IMR-90 (cell line): ENCODE results near the gene CARMIL1. TPM values are rescaled to one million over a fixed set of nuclear protein-coding genes. Genes with fewer than 3 reads are reported as not detected.

Experiments
- ATAC-seq: fragments of 200-7000 bp; cut with Tn5 transposase; 2 replicates; pipeline ENCODE4 v1.9.1; 2020; ENCODE audit warnings: low read depth, mild to moderate bottlenecking, moderate library complexity
- BruUV-seq: library from RNA; stranded (reverse); fragments of 400-500 nt; replicated peaks from 2 replicates; lab custom pipeline; 2021; lab: Mats Ljungman, UMichigan
- CTCF ChIA-PET: fragments of 300-600 bp; formaldehyde crosslinking; extraction: SDS; loops from one replicate; lab custom pipeline; 2021; ENCODE audit warnings: antibody characterized with exemption; lab: Yijun Ruan, JAX
- POLR2A ChIA-PET: fragments of 300-600 bp; sonication (Branson Sonifier 250); formaldehyde crosslinking; loops from one replicate; lab custom pipeline; 2022; ENCODE audit warnings: antibody characterized with exemption; ENCODE audit not compliant: unreplicated experiment; lab: Charles Lee
- DNase-seq: peaks from one replicate; pipeline ENCODE4 v3.0.0; 2013
- H2AFZ ChIP-seq: replicated peaks from 2 replicates; pipeline ENCODE3; 2013; ENCODE audit warnings: low read length, mild to moderate bottlenecking; ENCODE audit not compliant: poor library complexity
- H2AK5ac ChIP-seq: 2 replicates; pipeline ENCODE4 v1.6.1; 2013; ENCODE audit warnings: low read depth, low read length, inconsistent platforms
- H2AK9ac ChIP-seq: replicated peaks from 2 replicates; pipeline ENCODE3; 2013; ENCODE audit warnings: mild to moderate bottlenecking, low read depth, low read length, moderate library complexity; ENCODE audit not compliant: poor library complexity
- H2BK120ac ChIP-seq: 2 replicates; pipeline ENCODE4 v1.6.1; 2013; ENCODE audit warnings: low read depth, low read length, inconsistent platforms
- H2BK15ac ChIP-seq: 3 replicates; pipeline ENCODE4 v1.6.1; 2013; ENCODE audit warnings: low read depth, low read length, inconsistent platforms
- H2BK20ac ChIP-seq: 2 replicates; pipeline ENCODE4 v1.6.1; 2013; ENCODE audit warnings: low read depth, mild to moderate bottlenecking, inconsistent platforms, low read length, moderate library complexity
- H2BK5ac ChIP-seq: 2 replicates; pipeline ENCODE4 v1.6.1; 2013; ENCODE audit warnings: mild to moderate bottlenecking, low read depth, low read length, inconsistent platforms; ENCODE audit not compliant: poor library complexity, severe bottlenecking
- H3K14ac ChIP-seq: replicated peaks from 2 replicates; pipeline ENCODE4 v1.6.1; 2013; ENCODE audit warnings: low read depth, low read length, inconsistent platforms
- H3K18ac ChIP-seq: 2 replicates; pipeline ENCODE4 v1.6.1; 2013; ENCODE audit warnings: low read depth, low read length, control low read depth
- H3K23ac ChIP-seq: 2 replicates; pipeline ENCODE4 v1.6.1; 2013; ENCODE audit warnings: low read depth, low read length, inconsistent platforms
- H3K27ac ChIP-seq: 2 replicates; pipeline ENCODE4 v1.5.1; 2013; ENCODE audit warnings: mild to moderate bottlenecking, control low read depth, low read length; ENCODE audit not compliant: insufficient read depth
- H3K27me3 ChIP-seq: 2 replicates; pipeline ENCODE4 v1.6.1; 2013; ENCODE audit warnings: low read length; ENCODE audit not compliant: control insufficient read depth, insufficient read depth
- H3K36me3 ChIP-seq: 2 replicates; pipeline ENCODE4 v1.6.1; 2013; ENCODE audit warnings: low read length, mixed read lengths; ENCODE audit not compliant: control insufficient read depth, insufficient read depth
- H3K4ac ChIP-seq: 2 replicates; pipeline ENCODE4 v1.6.1; 2013; ENCODE audit warnings: low read depth, low read length, inconsistent platforms
- H3K4me1 ChIP-seq: 2 replicates; pipeline ENCODE4 v1.6.1; 2013; ENCODE audit warnings: low read length, mixed read lengths; ENCODE audit not compliant: control insufficient read depth, insufficient read depth
- H3K4me2 ChIP-seq: 2 replicates; pipeline ENCODE4 v1.6.1; 2013; ENCODE audit warnings: low read depth, mild to moderate bottlenecking, control low read depth, low read length, moderate library complexity
- H3K4me3 ChIP-seq: 2 replicates; pipeline ENCODE4 v1.5.1; 2013; ENCODE audit warnings: low read depth, mild to moderate bottlenecking, control low read depth, low read length, moderate library complexity; ENCODE audit not compliant: insufficient read depth
- H3K56ac ChIP-seq: 2 replicates; pipeline ENCODE4 v1.6.1; 2013; ENCODE audit warnings: low read length, inconsistent platforms; ENCODE audit not compliant: insufficient read depth; ENCODE audit errors: extremely low read depth
- H3K79me1 ChIP-seq, 2 experiments: 2 replicates each; pipeline ENCODE4 v1.6.1; 2013; ENCODE audit warnings: low read length in 2 of 2, inconsistent platforms in 1 of 2, low read depth in 1 of 2
- H3K9ac ChIP-seq: 2 replicates; pipeline ENCODE4 v1.6.1; 2013; ENCODE audit warnings: low read depth, low read length, control low read depth
- H3K9me1 ChIP-seq: 2 replicates; pipeline ENCODE4 v1.6.1; 2013; ENCODE audit warnings: low read length, inconsistent platforms; ENCODE audit not compliant: insufficient read depth
- H3K9me3 ChIP-seq: 2 replicates; pipeline ENCODE4 v1.6.1; 2013; ENCODE audit warnings: low read length; ENCODE audit not compliant: control insufficient read depth, insufficient read depth
- H4K20me1 ChIP-seq: 2 replicates; pipeline ENCODE4 v1.6.1; 2013; ENCODE audit warnings: low read length, inconsistent platforms; ENCODE audit not compliant: insufficient read depth
- H4K5ac ChIP-seq: 2 replicates; pipeline ENCODE4 v1.6.1; 2013; ENCODE audit warnings: mild to moderate bottlenecking, low read depth, low read length, control low read depth
- H4K8ac ChIP-seq, 2 experiments: 2 replicates each; pipeline ENCODE4 v1.6.1; 2013; ENCODE audit warnings: low read depth in 2 of 2, low read length in 2 of 2, control low read depth in 1 of 2, inconsistent platforms in 1 of 2
- H4K91ac ChIP-seq: 2 replicates; pipeline ENCODE4 v1.6.1; 2013; ENCODE audit warnings: low read depth, low read length, inconsistent platforms; ENCODE audit not compliant: insufficient read depth
- BHLHE40 ChIP-seq: fragments of 150-350 bp; IDR thresholded peaks from 2 replicates; pipeline ENCODE4 v1.6.1; 2016; ENCODE audit warnings: mild to moderate bottlenecking, low read depth, low read length
- CEBPB ChIP-seq: IDR thresholded peaks from 2 replicates; pipeline ENCODE4 v1.6.1; 2012; ENCODE audit warnings: low read depth, low read length, improper control_type of control experiment
- CHD1 ChIP-seq: IDR thresholded peaks from 2 replicates; pipeline ENCODE4 v1.6.1; 2012; ENCODE audit warnings: low read depth, low read length, improper control_type of control experiment
- CTCF ChIP-seq: conservative IDR thresholded peaks from 2 replicates; pipeline ENCODE4 v1.5.1; 2012; ENCODE audit warnings: mild to moderate bottlenecking, low read depth, low read length, improper control_type of control experiment
- ELK1 ChIP-seq: fragments of 150-350 bp; IDR thresholded peaks from 2 replicates; pipeline ENCODE4 v1.6.1; 2016; ENCODE audit warnings: low read depth, mild to moderate bottlenecking, low read length, moderate library complexity, borderline replicate concordance
- FOS ChIP-seq: fragments of 150-350 bp; IDR thresholded peaks from 2 replicates; pipeline ENCODE4 v1.6.1; 2016; ENCODE audit warnings: low read depth, low read length
- MAZ ChIP-seq: IDR thresholded peaks from 2 replicates; pipeline ENCODE4 v1.6.1; 2012; ENCODE audit warnings: low read depth, mild to moderate bottlenecking, low read length, improper control_type of control experiment, moderate library complexity, borderline replicate concordance
- MXI1 ChIP-seq: IDR thresholded peaks from 2 replicates; pipeline ENCODE4 v1.6.1; 2012; ENCODE audit warnings: low read depth, mild to moderate bottlenecking, low read length, moderate library complexity, borderline replicate concordance
- NFE2L2 ChIP-seq: fragments of 150-350 bp; IDR thresholded peaks from 2 replicates; pipeline ENCODE4 v1.6.1; 2016; ENCODE audit warnings: low read depth, mild to moderate bottlenecking, low read length
- POLR2A ChIP-seq: IDR thresholded peaks from 2 replicates; pipeline ENCODE4 v1.6.1; 2012; ENCODE audit warnings: mild to moderate bottlenecking, low read depth, low read length
- RAD21 ChIP-seq: IDR thresholded peaks from 2 replicates; pipeline ENCODE4 v1.6.1; 2012; ENCODE audit warnings: low read length, improper control_type of control experiment
- RCOR1 ChIP-seq: IDR thresholded peaks from 2 replicates; pipeline ENCODE4 v1.6.1; 2012; ENCODE audit warnings: mild to moderate bottlenecking, low read length, improper control_type of control experiment; ENCODE audit not compliant: insufficient replicate concordance
- RFX5 ChIP-seq: IDR thresholded peaks from 2 replicates; pipeline ENCODE4 v1.8.0; 2012; ENCODE audit warnings: low read depth, mild to moderate bottlenecking, low read length, moderate library complexity
- SMC3 ChIP-seq: fragments of 150-350 bp; IDR thresholded peaks from 2 replicates; pipeline ENCODE4 v1.6.1; 2016; ENCODE audit warnings: low read depth, mild to moderate bottlenecking, antibody characterized with exemption, low read length, moderate library complexity
- WGBS, 2 experiments: methylation state at CpG; one replicate each; pipeline versions ENCODE4 v1.1.5 to v1.1.7; 2013; ENCODE audit warnings: missing lambda C conversion rate in 2 of 2; ENCODE audit not compliant: insufficient read length in 1 of 2; ENCODE audit errors: extremely low coverage in 2 of 2; 5-methylcytosine and 5-hydroxymethylcytosine counted together
- dilution Hi-C: fragments of 300-500 bp; cut with HindIII; formaldehyde crosslinking; loops from one replicate; pipeline ENCODE4 v1.14.3; 2018; ENCODE audit warnings: low sequenced_read_pairs; ENCODE audit not compliant: unreplicated experiment
- in situ Hi-C: fragments of 300-500 bp; cut with MboI; formaldehyde crosslinking; loops from 3 replicates; pipeline ENCODE4 v1.14.3; 2019; ENCODE audit warnings: low sequenced_read_pairs, inconsistent platforms, mixed read lengths
- intact Hi-C: fragments of 100-400 bp; cut with micrococcal nuclease; formaldehyde crosslinking; loops from 2 replicates; pipeline ENCODE4 v1.10.0; 2022
- polyA plus RNA-seq, 3 experiments: library from polyadenylated mRNA; depleted of rRNA; stranded (reverse); fragments of >200 nt; gene quantifications; 2 replicates each; pipeline ENCODE4 v1.2.3, GENCODE V29; 2012; ENCODE audit warnings: low replicate concordance in 1 of 3
- total RNA-seq: library from RNA; depleted of rRNA; stranded (reverse); fragments of >200 nt; gene quantifications from 2 replicates; pipeline ENCODE4 v1.2.3, GENCODE V29; 2012
- TF ChIP-seq, protein P1 (sequence below): fragments of 150-350 bp; IDR thresholded peaks from 2 replicates; pipeline ENCODE4 v1.6.1; 2017; ENCODE audit warnings: mild to moderate bottlenecking, antibody characterized with exemption, low read length, low read depth

The CARMIL1 gene
- total and polyA plus RNA-seq, 2 of the 4 experiments (the other 2 are of a cell fraction) = 1.3 to 2.9 TPM

DNA sequence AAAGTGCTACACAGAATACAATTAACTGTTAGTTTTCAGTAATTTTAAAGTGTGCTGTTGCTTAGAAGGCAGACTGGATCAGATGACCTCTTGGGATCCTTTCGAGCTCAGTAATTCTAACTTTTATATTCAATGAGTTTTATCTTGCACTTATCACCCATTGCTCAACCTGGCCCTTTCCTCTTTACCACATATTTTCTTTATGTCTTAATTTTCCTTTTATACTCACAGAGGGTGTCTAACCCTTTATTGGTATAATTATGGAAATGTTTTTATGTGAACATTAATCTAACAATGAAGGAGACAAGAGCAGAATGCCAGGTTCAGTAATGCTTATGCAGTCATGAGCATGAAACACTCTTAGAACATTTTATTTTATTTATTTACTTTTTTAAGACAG, 39.7 kb upstream of the CARMIL1 start:
- ChIA-PET CTCF (no interaction called here), POLR2A (no interaction called here)
- H3K4me2 ChIP-seq = no peak overlapping the region
- H2BK5ac ChIP-seq = no peak overlapping the region
- H3K14ac ChIP-seq = no peak overlapping the region
- H3K4me3 ChIP-seq = no peak overlapping the region
- no peak overlapping the region for H4K8ac ChIP-seq
- no peaks in the 10 kb centered on the region for H3K4me1 ChIP-seq
- no peak overlapping the region for H3K27ac ChIP-seq
- no peak overlapping the region for H4K91ac ChIP-seq
- H2AFZ ChIP-seq = no peak overlapping the region
- dilution Hi-C loops = no loop called here
- no peaks in the 10 kb centered on the region for H3K36me3 ChIP-seq
- H3K9me1 ChIP-seq = no peaks in the 10 kb centered on the region
- no CpG with 5 or more reads among the region's 1 CpG for WGBS, 2 experiments
- no peak overlapping the region for H3K18ac ChIP-seq
- no peak overlapping the region for H2BK120ac ChIP-seq
- ATAC-seq (no peak), DNase-seq (no peak)
- no TSS peak for BruUV-seq
- H3K23ac ChIP-seq = no peak overlapping the region
- H4K5ac ChIP-seq = no peak overlapping the region
- H2AK9ac ChIP-seq = no peak overlapping the region
- H3K79me1 ChIP-seq = no peaks in the 10 kb centered on the region
- H2BK20ac ChIP-seq = no peak overlapping the region
- no peaks in the 10 kb centered on the region for H4K20me1 ChIP-seq
- TF ChIP-seq CHD1 = no peak
- no peak for TF ChIP-seq NFE2L2
- no peak for TF ChIP-seq CTCF
- TF ChIP-seq BHLHE40 = no peak
- no peak for TF ChIP-seq RFX5
- TF ChIP-seq RCOR1 = no peak
- TF ChIP-seq MXI1 = no peak
- no peak for TF ChIP-seq RAD21
- TF ChIP-seq POLR2A = no peak
- no peak for TF ChIP-seq SMC3
- TF ChIP-seq ELK1 = no peak
- no peak for TF ChIP-seq CEBPB
- TF ChIP-seq, protein P1, sequence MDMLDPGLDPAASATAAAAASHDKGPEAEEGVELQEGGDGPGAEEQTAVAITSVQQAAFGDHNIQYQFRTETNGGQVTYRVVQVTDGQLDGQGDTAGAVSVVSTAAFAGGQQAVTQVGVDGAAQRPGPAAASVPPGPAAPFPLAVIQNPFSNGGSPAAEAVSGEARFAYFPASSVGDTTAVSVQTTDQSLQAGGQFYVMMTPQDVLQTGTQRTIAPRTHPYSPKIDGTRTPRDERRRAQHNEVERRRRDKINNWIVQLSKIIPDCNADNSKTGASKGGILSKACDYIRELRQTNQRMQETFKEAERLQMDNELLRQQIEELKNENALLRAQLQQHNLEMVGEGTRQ = no peak
- no peak for TF ChIP-seq FOS
- no peak for TF ChIP-seq MAZ
- no peak overlapping the region for H3K9ac ChIP-seq
- H3K56ac ChIP-seq = no peak overlapping the region
- H2BK15ac ChIP-seq = no peak overlapping the region
- no peak overlapping the region for H2AK5ac ChIP-seq
- H3K4ac ChIP-seq = no peak overlapping the region
- no peaks in the 10 kb centered on the region for H3K9me3 ChIP-seq
- in situ Hi-C loops = no loop called here
- no peaks in the 10 kb centered on the region for H3K27me3 ChIP-seq
- intact Hi-C loops = no loop called here
